HepG2 (cell line): Measurements from ENCODE around the gene UBE2L6.

Experiments used
- TF ChIP-seq, protein P1 (sequence below): IDR thresholded peaks from 2 replicates; pipeline ENCODE4 v1.6.1; 2016; ENCODE audit warnings: missing genetic modification reagents, missing compliant biosample characterization
- TF ChIP-seq, protein P2 (sequence below): sonication (generic); formaldehyde crosslinking; IDR thresholded peaks from 2 replicates; pipeline ENCODE4 v1.4.0; 2020; ENCODE audit warnings: missing genetic modification reagents
- TF ChIP-seq, protein P3 (sequence below): sonication (generic); formaldehyde crosslinking; IDR thresholded peaks from 2 replicates; pipeline ENCODE4 v1.4.0; 2020; ENCODE audit warnings: mild to moderate bottlenecking, missing genetic modification reagents

DNA sequence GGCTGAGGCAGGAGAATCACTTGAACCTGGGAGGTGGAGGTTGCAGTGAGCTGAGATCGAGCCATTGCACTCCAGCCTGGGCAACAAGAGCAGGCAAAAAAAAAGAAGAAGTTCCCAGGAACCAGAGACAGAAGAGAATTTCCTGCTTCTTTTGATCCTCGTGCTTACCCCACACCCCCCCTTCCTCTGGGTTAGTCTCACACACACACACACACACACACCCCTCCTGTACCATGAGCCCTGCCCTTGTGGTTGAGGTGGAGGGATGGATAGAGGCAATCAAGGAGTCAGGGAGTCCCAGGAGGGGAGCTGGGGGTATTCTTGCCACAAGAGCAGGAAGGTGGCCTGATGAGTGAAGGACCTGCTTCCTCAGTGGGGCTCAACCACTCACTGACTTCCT, 4.1 kb upstream of the UBE2L6 start:
- TF ChIP-seq, protein P1, sequence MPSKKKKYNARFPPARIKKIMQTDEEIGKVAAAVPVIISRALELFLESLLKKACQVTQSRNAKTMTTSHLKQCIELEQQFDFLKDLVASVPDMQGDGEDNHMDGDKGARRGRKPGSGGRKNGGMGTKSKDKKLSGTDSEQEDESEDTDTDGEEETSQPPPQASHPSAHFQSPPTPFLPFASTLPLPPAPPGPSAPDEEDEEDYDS, result no peak
- TF ChIP-seq, protein P2, sequence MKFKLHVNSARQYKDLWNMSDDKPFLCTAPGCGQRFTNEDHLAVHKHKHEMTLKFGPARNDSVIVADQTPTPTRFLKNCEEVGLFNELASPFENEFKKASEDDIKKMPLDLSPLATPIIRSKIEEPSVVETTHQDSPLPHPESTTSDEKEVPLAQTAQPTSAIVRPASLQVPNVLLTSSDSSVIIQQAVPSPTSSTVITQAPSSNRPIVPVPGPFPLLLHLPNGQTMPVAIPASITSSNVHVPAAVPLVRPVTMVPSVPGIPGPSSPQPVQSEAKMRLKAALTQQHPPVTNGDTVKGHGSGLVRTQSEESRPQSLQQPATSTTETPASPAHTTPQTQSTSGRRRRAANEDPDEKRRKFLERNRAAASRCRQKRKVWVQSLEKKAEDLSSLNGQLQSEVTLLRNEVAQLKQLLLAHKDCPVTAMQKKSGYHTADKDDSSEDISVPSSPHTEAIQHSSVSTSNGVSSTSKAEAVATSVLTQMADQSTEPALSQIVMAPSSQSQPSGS, result no peak
- TF ChIP-seq, protein P3, sequence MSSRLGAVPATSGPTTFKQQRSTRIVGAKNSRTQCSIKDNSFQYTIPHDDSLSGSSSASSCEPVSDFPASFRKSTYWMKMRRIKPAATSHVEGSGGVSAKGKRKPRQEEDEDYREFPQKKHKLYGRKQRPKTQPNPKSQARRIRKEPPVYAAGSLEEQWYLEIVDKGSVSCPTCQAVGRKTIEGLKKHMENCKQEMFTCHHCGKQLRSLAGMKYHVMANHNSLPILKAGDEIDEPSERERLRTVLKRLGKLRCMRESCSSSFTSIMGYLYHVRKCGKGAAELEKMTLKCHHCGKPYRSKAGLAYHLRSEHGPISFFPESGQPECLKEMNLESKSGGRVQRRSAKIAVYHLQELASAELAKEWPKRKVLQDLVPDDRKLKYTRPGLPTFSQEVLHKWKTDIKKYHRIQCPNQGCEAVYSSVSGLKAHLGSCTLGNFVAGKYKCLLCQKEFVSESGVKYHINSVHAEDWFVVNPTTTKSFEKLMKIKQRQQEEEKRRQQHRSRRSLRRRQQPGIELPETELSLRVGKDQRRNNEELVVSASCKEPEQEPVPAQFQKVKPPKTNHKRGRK (CRISPR knock-in tag), result no peak
